ENCODE results near the gene TMEM37. TPM values are rescaled to one million over a fixed set of nuclear protein-coding genes. Genes with fewer than 3 reads are reported as not detected.
A peak's percentile ranks its signal among the peaks of the same experiment; 100 is the strongest.

TMEM37 gene
- total and polyA plus RNA-seq, 2 of the 13 experiments (the other 11 are each of a cell fraction or from before 2014, with no cell fraction given): 37.7 to 115 TPM

DNA sequence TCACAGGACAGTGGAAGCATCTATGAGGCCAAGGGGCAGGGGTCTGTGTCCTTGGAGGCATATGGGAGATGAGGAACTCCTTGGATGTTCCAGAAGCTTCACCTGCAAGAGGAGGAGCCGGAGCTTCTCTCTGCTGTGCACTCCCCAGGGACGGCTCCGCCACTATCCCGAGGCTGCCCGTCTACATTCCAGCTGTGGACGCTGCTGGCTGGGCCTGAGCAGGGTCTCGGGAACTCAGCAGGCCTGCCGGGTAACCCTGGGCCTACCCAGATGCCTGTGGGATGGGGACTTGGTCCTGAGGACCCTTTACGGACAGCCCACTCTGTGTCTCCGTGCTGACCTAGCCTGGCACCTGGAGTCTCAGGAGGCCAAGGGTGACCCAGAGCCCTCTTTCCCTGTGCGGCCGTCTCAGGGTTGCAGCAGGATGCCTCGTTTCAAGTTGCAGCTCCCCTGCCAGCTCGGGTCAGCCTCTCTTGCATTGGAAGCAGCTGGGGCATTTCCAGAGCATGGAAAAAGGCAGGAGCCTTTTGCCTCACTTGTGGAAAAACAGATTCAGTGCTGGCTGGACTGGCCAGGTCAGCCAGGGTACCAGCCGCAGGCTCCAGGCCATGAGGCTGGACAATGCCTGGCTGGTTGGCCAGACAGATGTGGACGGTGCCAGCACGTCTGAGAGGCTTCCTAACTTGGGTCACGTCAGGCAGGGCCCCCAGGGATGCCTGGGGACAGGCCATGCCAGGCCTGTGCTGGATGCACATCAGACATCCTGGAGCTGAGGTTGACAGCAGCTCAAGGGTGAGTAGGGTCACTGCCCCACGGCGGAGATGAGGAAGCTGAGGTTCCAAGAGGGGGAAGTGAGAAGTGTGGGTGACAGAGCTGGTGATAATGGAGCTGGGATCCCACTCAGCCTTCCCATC lies 51.1 kb downstream of the TMEM37 start:
- TF ChIP-seq ZNF891 (CRISPR knock-in tag; IDR thresholded peaks at IDR 0.05) (0 out of 2 replicates have a peak, but pooled peaks have one; percentile 45), CENPT (CRISPR knock-in tag; IDR thresholded peaks at IDR 0.05; ENCODE audit: low read depth) (peak; percentile 26), ZNF883 (CRISPR knock-in tag; IDR thresholded peaks at IDR 0.05; ENCODE audit: not compliant biosample characterization) (peak; percentile 61), NRL (CRISPR knock-in tag; IDR thresholded peaks at IDR 0.05; ENCODE audit: borderline replicate concordance) (0 out of 2 replicates have a peak, but pooled peaks have one; percentile 33), TAF15 (IDR thresholded peaks at IDR 0.05; ENCODE audit: low read depth, low read length, poor library complexity, severe bottlenecking) (peak; percentile 7), RORA (CRISPR knock-in tag; IDR thresholded peaks at IDR 0.05) (no peak)
- TF ChIP-seq, protein P1, sequence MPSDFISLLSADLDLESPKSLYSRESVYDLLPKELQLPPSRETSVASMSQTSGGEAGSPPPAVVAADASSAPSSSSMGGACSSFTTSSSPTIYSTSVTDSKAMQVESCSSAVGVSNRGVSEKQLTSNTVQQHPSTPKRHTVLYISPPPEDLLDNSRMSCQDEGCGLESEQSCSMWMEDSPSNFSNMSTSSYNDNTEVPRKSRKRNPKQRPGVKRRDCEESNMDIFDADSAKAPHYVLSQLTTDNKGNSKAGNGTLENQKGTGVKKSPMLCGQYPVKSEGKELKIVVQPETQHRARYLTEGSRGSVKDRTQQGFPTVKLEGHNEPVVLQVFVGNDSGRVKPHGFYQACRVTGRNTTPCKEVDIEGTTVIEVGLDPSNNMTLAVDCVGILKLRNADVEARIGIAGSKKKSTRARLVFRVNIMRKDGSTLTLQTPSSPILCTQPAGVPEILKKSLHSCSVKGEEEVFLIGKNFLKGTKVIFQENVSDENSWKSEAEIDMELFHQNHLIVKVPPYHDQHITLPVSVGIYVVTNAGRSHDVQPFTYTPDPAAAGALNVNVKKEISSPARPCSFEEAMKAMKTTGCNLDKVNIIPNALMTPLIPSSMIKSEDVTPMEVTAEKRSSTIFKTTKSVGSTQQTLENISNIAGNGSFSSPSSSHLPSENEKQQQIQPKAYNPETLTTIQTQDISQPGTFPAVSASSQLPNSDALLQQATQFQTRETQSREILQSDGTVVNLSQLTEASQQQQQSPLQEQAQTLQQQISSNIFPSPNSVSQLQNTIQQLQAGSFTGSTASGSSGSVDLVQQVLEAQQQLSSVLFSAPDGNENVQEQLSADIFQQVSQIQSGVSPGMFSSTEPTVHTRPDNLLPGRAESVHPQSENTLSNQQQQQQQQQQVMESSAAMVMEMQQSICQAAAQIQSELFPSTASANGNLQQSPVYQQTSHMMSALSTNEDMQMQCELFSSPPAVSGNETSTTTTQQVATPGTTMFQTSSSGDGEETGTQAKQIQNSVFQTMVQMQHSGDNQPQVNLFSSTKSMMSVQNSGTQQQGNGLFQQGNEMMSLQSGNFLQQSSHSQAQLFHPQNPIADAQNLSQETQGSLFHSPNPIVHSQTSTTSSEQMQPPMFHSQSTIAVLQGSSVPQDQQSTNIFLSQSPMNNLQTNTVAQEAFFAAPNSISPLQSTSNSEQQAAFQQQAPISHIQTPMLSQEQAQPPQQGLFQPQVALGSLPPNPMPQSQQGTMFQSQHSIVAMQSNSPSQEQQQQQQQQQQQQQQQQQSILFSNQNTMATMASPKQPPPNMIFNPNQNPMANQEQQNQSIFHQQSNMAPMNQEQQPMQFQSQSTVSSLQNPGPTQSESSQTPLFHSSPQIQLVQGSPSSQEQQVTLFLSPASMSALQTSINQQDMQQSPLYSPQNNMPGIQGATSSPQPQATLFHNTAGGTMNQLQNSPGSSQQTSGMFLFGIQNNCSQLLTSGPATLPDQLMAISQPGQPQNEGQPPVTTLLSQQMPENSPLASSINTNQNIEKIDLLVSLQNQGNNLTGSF (CRISPR knock-in tag; IDR thresholded peaks at IDR 0.05): 0 out of 2 replicates have a peak, but pooled peaks have one; percentile 31
- TF ChIP-seq, protein P2, sequence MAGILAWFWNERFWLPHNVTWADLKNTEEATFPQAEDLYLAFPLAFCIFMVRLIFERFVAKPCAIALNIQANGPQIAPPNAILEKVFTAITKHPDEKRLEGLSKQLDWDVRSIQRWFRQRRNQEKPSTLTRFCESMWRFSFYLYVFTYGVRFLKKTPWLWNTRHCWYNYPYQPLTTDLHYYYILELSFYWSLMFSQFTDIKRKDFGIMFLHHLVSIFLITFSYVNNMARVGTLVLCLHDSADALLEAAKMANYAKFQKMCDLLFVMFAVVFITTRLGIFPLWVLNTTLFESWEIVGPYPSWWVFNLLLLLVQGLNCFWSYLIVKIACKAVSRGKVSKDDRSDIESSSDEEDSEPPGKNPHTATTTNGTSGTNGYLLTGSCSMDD (CRISPR knock-in tag; IDR thresholded peaks at IDR 0.05): peak; percentile 1; the same call in 1 of the 2 replicates
- TF ChIP-seq, protein P3, sequence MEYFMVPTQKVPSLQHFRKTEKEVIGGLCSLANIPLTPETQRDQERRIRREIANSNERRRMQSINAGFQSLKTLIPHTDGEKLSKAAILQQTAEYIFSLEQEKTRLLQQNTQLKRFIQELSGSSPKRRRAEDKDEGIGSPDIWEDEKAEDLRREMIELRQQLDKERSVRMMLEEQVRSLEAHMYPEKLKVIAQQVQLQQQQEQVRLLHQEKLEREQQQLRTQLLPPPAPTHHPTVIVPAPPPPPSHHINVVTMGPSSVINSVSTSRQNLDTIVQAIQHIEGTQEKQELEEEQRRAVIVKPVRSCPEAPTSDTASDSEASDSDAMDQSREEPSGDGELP (IDR thresholded peaks at IDR 0.05; ENCODE audit: borderline replicate concordance, low read depth): no peak
- peaks cover 0 to 78% of the 10 kb centered on the region in 2 experiments; a peak in 3 of 5 replicates for H3K27me3 ChIP-seq (ENCODE audit: control insufficient read depth in 1 of 2, insufficient read depth in 2 of 2, low read length in 2 of 2)
- no peaks in the 10 kb centered on the region for H3K36me3 ChIP-seq (replicated peaks in 1 of 2; ENCODE audit: control insufficient read depth in 1 of 2, insufficient read depth in 2 of 2, low read length in 2 of 2)
- H4K20me1 ChIP-seq (ENCODE audit: insufficient read depth, low read length): no peaks in the 10 kb centered on the region
- no peak for DNase-seq (ENCODE audit: low spot score)
- H3K9ac ChIP-seq (ENCODE audit: insufficient read depth, low read depth, low read length): no peak overlapping the region
- ChIA-PET POLR2A (no interaction called here), CTCF (ENCODE audit: low intra/inter-chr PET ratio, low total read pairs) (no interaction called here)
- H3K79me2 ChIP-seq (ENCODE audit: insufficient read depth, low read length): no peaks in the 10 kb centered on the region
- no peak overlapping the region for H3K27ac ChIP-seq (ENCODE audit: extremely low read length, insufficient read depth, low read length)
- no peak overlapping the region for H2AFZ ChIP-seq (ENCODE audit: low read length)
- peak; percentile 27 for ATAC-seq
- in situ Hi-C loops (cut with HindIII; ENCODE audit: extremely low pct_ligation_motif_present, low pct_unique_long_range_greater_than_20kb): loop anchor here (5.0 kb wide), 1 partner anchor 260 kb away; the partner anchor contains the start of gene STEAP3
- peak overlapping the region; percentile 14; the same call in 1 of the 2 replicates for H3K4me2 ChIP-seq (ENCODE audit: low read depth, low read length)
- no peak for FAIRE-seq
- intact Hi-C loops (cut with micrococcal nuclease; ENCODE audit: unreplicated experiment): no loop called here
- 38% methylated on average over 14 of the region's 20 CpGs for WGBS (ENCODE audit: low lambda C conversion rate)
- no peaks in the 10 kb centered on the region for H3K9me3 ChIP-seq (ENCODE audit: low read length)
- no TSS peak for BruUV-seq (replicated peaks)
- no peak overlapping the region for H3K4me3 ChIP-seq (replicated peaks in 1 of 3; ENCODE audit: insufficient read depth in 1 of 3, low read depth in 2 of 3, low read length in 3 of 3)
- H3K4me1 ChIP-seq (ENCODE audit: insufficient read depth, low read length): peaks cover 66% of the 10 kb centered on the region

Data from HepG2 (cell line).